Measurements from ENCODE around the gene PSKH1. TPM values are rescaled to one million over a fixed set of nuclear protein-coding genes. Genes with fewer than 3 reads are reported as not detected.

The PSKH1 gene
- total RNA-seq, 2 donors from 2014 or later: 24.1 to 36.0 TPM

GRCh38 chr16:67930678-67931211, 37.7 kb downstream of the PSKH1 start:
- no peaks in the 10 kb centered on the region for H3K9me3 ChIP-seq
- no peaks in the 10 kb centered on the region for H3K27me3 ChIP-seq (replicated peaks; ENCODE audit: insufficient read depth)
- no peak overlapping the region for H3K4me3 ChIP-seq
- TF ChIP-seq CTCF (IDR thresholded peaks at IDR 0.05): no peak
- H3K27ac ChIP-seq: no peak overlapping the region
- DNase-seq (ENCODE audit: low spot score): no peak
- peaks cover 22% of the 10 kb centered on the region for H3K36me3 ChIP-seq
- ATAC-seq (ENCODE audit: insufficient number of reproducible peaks, low FRiP score, low read depth): no peak
- H3K4me1 ChIP-seq (ENCODE audit: control insufficient read depth in 1 of 2, low read depth in 2 of 2): peaks cover 14 to 27% of the 10 kb centered on the region in 2 donors

GRCh38 chr16:67931712-67932461, 38.8 kb downstream of the PSKH1 start, which contains the start of gene CTRL:
TSS of gene CTRL (minus strand) at chr16:67931862. CDS start at chr16:67931852, 10 bp downstream.
- Histone ChIP-seq H3K27ac (no peak within 1 kb of the TSS), H3K36me3 (peaks cover 22% of the 10 kb centered on the region), H3K27me3 (replicated peaks; ENCODE audit: insufficient read depth) (no peaks in the 10 kb centered on the region), H3K9me3 (no peaks in the 10 kb centered on the region), H3K4me1 (ENCODE audit: control insufficient read depth in 1 of 2, low read depth in 2 of 2) (peaks cover 11 to 17% of the 10 kb centered on the region in 2 donors), H3K4me3 (no peak within 1 kb of the TSS)
- no peak for DNase-seq (ENCODE audit: low spot score)
- no peak for TF ChIP-seq CTCF (IDR thresholded peaks at IDR 0.05)
- no peak for ATAC-seq (ENCODE audit: insufficient number of reproducible peaks, low FRiP score, low read depth)

- DNase-seq (ENCODE audit: low spot score) (no peak), ATAC-seq (ENCODE audit: insufficient number of reproducible peaks, low FRiP score, low read depth) (no peak)
- no peak for TF ChIP-seq CTCF (IDR thresholded peaks at IDR 0.05)
- Histone ChIP-seq H3K4me3 (no peak overlapping the region), H3K36me3 (peaks cover 20% of the 10 kb centered on the region), H3K9me3 (no peaks in the 10 kb centered on the region), H3K27ac (no peak overlapping the region), H3K27me3 (replicated peaks; ENCODE audit: insufficient read depth) (no peaks in the 10 kb centered on the region), H3K4me1 (ENCODE audit: control insufficient read depth in 1 of 2, low read depth in 2 of 2) (peaks cover 16 to 20% of the 10 kb centered on the region in 2 donors)
Measured at GRCh38 chr16:67932462-67932840, 39.4 kb downstream of the PSKH1 start.

GRCh38 chr16:67933805-67934204, 40.8 kb downstream of the PSKH1 start:
- Histone ChIP-seq H3K27ac (no peak overlapping the region), H3K9me3 (no peaks in the 10 kb centered on the region), H3K36me3 (peaks cover 14% of the 10 kb centered on the region), H3K27me3 (replicated peaks; ENCODE audit: insufficient read depth) (no peaks in the 10 kb centered on the region), H3K4me3 (no peak overlapping the region), H3K4me1 (ENCODE audit: control insufficient read depth in 1 of 2, low read depth in 2 of 2) (peaks cover 17 to 21% of the 10 kb centered on the region in 2 donors)
- ATAC-seq (ENCODE audit: insufficient number of reproducible peaks, low FRiP score, low read depth): no peak
- DNase-seq (ENCODE audit: low spot score): no peak
- no peak for TF ChIP-seq CTCF (IDR thresholded peaks at IDR 0.05)

- no peaks in the 10 kb centered on the region for H3K27me3 ChIP-seq (replicated peaks; ENCODE audit: insufficient read depth)
- no peaks in the 10 kb centered on the region for H3K9me3 ChIP-seq
- DNase-seq (ENCODE audit: low spot score) (no peak), ATAC-seq (ENCODE audit: insufficient number of reproducible peaks, low FRiP score, low read depth) (no peak)
- H3K27ac ChIP-seq: peak overlapping the region in 1 of 2 donors; percentile 89
- peaks cover 11% of the 10 kb centered on the region for H3K36me3 ChIP-seq
- peak overlapping the region; percentile 100 for H3K4me3 ChIP-seq
- TF ChIP-seq CTCF (IDR thresholded peaks at IDR 0.05): no peak
- peaks cover 17 to 21% of the 10 kb centered on the region in 2 donors for H3K4me1 ChIP-seq (ENCODE audit: control insufficient read depth in 1 of 2, low read depth in 2 of 2)
Measured at GRCh38 chr16:67934306-67935100, 41.4 kb downstream of the PSKH1 start.

All from thoracic aorta (tissue), 2 donors.